K562 (cell line): ENCODE results near the gene ADAM22. TPM values are rescaled to one million over a fixed set of nuclear protein-coding genes. Genes with fewer than 3 reads are reported as not detected.

Experiments used
- ATF3 ChIP-seq, 2 experiments: fragments of 450-650 bp in 1 of 2; sonication (generic) in 1 of 2; formaldehyde crosslinking in 1 of 2; IDR thresholded peaks in 1 of 2; conservative IDR thresholded peaks in 1 of 2; 2 replicates each; pipeline versions ENCODE4 v1.6.1 to v1.8.1; 2016 to 2023; ENCODE audit warnings: mild to moderate bottlenecking in 2 of 2, moderate library complexity in 2 of 2, inconsistent platforms in 1 of 2, missing genetic modification reagents in 1 of 2
- DEAF1 ChIP-seq: fragments of 450-650 bp; formaldehyde crosslinking; IDR thresholded peaks from 2 replicates; pipeline ENCODE4 v1.4.0; 2020; ENCODE audit warnings: mild to moderate bottlenecking, moderate library complexity
- FOSL1 ChIP-seq: fragments of 200-800 bp; sonication (Bioruptor generic); conservative IDR thresholded peaks from 2 replicates; pipeline ENCODE4 v1.6.1; 2016; ENCODE audit warnings: missing genetic modification characterization, missing compliant biosample characterization
- JUND ChIP-seq, 2 experiments: IDR thresholded peaks; 2 replicates in 1 of 2; 3 replicates in 1 of 2; pipeline ENCODE4 v1.6.1; 2011; ENCODE audit warnings: borderline replicate concordance in 2 of 2, low read depth in 2 of 2, low read length in 2 of 2, improper control_type of control experiment in 1 of 2, missing biosample characterization in 1 of 2, missing genetic modification characterization in 1 of 2, missing genetic modification reagents in 1 of 2
- ZNF133 ChIP-seq: fragments of 250-450 bp; sonication (Bioruptor Pico); IDR thresholded peaks from 2 replicates; pipeline ENCODE4 v1.4.0; 2020; ENCODE audit warnings: mild to moderate bottlenecking
- polyA plus RNA-seq, 8 experiments: library from polyadenylated mRNA; depleted of rRNA in 4 of 8; stranded (reverse) in 5 of 8; unstranded in 3 of 8; fragments of >200 nt; fragmentation: Nextera tagmentation in 2 of 8; fragmentation: Illumina TruSeq in 1 of 8; extraction: Ambion mirVana in 2 of 8; extraction: Trizol in 1 of 8; gene quantifications; 2 replicates each; pipeline versions ENCODE4 v1.2.1 to v1.2.3, GENCODE V29; 2011 to 2014; ENCODE audit warnings: inconsistent platforms in 1 of 8, missing spikeins in 1 of 8
- total RNA-seq, 7 experiments: library from RNA; depleted of rRNA in 6 of 7; stranded (reverse); fragments of >200 nt in 6 of 7; fragmentation: Illumina TruSeq in 2 of 7; extraction: Trizol in 2 of 7; gene quantifications; 2 replicates each; pipeline versions ENCODE4 v1.2.1 to v1.2.3, GENCODE V29; 2011 to 2021; ENCODE audit warnings: low replicate concordance in 1 of 7

ADAM22 gene
- total and polyA plus RNA-seq, 9 of the 15 experiments (the other 6 are each of a cell fraction or from before 2014, with no cell fraction given), result 0.01 to 0.58 (median 0.18) TPM

GRCh38 chr7:88111140-88111743 is 177.2 kb downstream of the ADAM22 start (continued):
- TF ChIP-seq ATF3 (IDR thresholded peaks at IDR 0.05) (peak; percentile 85), ATF3 (CRISPR knock-in tag; conservative IDR thresholded peaks at IDR 0.05) (no peak), DEAF1 (CRISPR knock-in tag) (peak; percentile 58), FOSL1 (peak; percentile 42; the same call in 1 of the 2 replicates), JUND (IDR thresholded peaks at IDR 0.05; ENCODE audit: borderline replicate concordance, low read depth, low read length) (no peak), JUND (tag; IDR thresholded peaks at IDR 0.05; ENCODE audit: borderline replicate concordance, low read depth, low read length) (peak; percentile 70; the same call in 1 of the 3 replicates), ZNF133 (CRISPR knock-in tag) (no peak)
